GM18873 (cell line): ENCODE data around the gene OLFML2B.

Experiments
- ATAC-seq: cut with Tn5 transposase; IDR thresholded peaks from one replicate; pipeline ENCODE4 v1.9.1; 2021; ENCODE audit warnings: mild to moderate bottlenecking, moderate library complexity, moderate number of reproducible peaks; ENCODE audit not compliant: unreplicated experiment, low FRiP score

The OLFML2B gene

DNA sequence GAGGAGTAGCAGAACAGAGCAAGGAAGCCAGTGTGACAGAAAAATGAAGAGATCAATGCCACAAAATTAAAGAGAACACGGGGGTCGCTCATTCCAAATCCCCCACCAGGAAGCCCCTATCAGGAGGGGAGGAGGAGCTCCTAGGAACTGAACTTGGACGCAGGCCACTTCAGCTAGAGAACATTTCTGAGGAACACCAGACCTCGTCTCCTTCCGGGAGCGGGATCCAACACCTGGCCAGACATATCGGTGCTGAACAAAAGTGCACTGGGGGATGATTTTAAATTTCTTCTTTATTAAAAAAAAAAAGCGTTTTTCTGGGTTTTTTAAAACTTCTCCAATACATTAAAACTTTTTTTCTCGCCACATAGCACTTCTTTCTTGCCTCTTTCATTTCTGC is 40.8 kb downstream of the OLFML2B start:
- no peak for ATAC-seq

- ATAC-seq: no peak
Observed at GRCh38 chr1:161982507-161982895, 41.2 kb downstream of the OLFML2B start.

- no peak for ATAC-seq
Observed at GRCh38 chr1:161981735-161982506, 41.7 kb downstream of the OLFML2B start.

DNA sequence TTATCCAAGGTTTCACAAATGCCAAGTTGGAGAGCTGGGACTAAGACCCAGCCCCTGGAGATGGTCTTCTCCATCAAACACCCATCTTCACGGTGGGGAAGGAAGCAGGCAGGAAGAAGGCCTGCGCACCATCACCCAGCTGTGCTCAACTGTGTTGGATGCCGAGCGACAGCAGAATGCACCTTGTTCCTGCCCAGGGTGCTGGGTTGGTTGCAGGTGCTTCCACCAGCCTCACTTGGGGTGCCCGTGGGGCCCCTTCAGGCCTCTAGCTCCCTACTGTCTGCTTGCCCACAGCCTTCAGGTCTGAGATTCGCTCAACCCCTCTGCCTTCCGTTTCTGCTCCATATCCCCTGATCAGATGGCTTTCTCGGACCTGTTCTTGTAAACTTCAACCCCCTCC is 42.5 kb downstream of the OLFML2B start:
- ATAC-seq: no peak

GRCh38 chr1:161978011-161978790 is 45.5 kb downstream of the OLFML2B start:
- ATAC-seq: no peak

GRCh38 chr1:161973924-161974845 is 49.5 kb downstream of the OLFML2B start:
- no peak for ATAC-seq

GRCh38 chr1:161972828-161973227 is 50.8 kb downstream of the OLFML2B start:
- ATAC-seq: no peak

- no peak for ATAC-seq
Observed at GRCh38 chr1:161970633-161971032, 53.0 kb downstream of the OLFML2B start.

- no peak for ATAC-seq
Observed at GRCh38 chr1:161970036-161970435, 53.6 kb downstream of the OLFML2B start.

DNA sequence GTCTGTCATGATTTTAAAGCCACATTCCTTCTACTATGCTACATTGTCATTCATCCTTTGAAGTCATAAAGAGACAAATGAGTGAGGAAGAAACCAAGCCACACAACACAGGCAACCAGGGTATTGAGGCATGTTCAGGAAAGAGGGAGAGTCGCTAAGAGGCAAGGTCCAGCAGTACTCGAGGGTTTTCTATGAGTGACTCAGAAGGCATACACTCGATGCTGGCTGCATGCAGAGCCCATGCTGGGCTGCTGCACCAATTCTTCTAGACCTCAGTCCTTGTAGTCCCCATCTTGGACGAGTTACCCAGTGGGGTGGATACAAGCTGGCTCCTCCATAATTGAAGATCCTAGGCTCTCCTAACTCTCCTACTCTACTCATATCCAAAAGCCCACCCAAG is 57.6 kb downstream of the OLFML2B start:
- no peak for ATAC-seq

- ATAC-seq: no peak
Observed at GRCh38 chr1:161962091-161962887, 61.4 kb downstream of the OLFML2B start.

- no peak for ATAC-seq
Observed at GRCh38 chr1:161958425-161958824, 65.2 kb downstream of the OLFML2B start.

GRCh38 chr1:161956930-161957329 is 66.7 kb downstream of the OLFML2B start:
- no peak for ATAC-seq

- ATAC-seq: no peak
Observed at GRCh38 chr1:161956097-161956496, 67.6 kb downstream of the OLFML2B start.

DNA sequence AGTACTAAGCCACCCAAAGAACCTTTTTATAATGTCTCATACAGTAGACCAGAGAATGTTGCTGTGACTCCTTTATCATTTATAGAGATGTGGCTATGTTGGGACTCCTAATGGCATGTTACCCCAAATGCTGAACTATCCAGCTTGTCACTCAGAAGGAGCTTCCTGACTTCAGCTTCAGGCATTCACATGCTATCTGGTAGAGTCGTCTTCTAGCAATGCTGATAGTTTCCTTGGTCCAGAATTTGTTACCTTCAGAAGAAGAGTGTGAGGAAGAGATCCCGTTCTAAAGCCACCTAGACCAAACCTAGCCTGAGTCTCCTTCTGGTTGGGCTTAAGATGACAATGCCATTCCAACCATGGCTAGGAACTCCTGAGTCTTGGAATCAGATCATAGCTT is 68.1 kb downstream of the OLFML2B start:
- ATAC-seq: no peak

DNA sequence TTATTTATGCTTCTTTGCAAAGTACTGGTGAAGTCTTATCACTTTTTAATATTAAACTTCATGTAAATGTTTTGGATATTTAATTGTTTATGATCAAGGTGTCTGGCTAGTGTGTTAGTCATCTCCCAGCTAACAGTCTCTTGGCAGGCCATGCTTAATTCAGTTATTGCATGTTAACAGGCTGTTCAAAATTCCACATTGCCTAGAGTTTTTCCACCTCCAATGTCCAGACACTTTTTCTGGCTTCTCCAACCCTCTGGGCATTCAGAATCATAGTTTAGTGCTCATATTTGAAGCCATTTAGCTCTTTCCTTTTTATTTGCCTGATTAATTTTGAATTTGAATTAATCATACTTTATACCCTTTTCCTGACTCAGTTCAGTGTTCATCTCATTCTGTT is 69.2 kb downstream of the OLFML2B start:
- ATAC-seq: no peak

DNA sequence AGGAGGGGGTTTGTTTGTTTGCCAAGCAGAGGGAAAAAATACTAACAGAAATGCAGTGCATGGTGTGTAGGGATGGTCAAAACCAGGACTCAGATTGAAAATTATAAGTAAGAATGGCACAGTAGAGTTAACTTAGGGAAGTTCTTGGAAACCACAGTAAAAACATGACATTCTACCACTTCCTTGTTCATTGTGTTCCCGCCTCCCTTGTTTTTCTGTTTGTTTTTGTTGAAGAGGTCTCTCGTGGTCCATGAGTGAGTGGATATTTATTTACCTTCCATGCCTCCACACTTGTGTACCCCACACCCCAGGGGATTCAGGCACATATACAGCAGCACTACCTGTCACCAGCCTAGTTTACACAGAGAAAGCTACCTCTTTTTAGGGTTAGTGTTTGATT is 69.6 kb downstream of the OLFML2B start:
- ATAC-seq: no peak

DNA sequence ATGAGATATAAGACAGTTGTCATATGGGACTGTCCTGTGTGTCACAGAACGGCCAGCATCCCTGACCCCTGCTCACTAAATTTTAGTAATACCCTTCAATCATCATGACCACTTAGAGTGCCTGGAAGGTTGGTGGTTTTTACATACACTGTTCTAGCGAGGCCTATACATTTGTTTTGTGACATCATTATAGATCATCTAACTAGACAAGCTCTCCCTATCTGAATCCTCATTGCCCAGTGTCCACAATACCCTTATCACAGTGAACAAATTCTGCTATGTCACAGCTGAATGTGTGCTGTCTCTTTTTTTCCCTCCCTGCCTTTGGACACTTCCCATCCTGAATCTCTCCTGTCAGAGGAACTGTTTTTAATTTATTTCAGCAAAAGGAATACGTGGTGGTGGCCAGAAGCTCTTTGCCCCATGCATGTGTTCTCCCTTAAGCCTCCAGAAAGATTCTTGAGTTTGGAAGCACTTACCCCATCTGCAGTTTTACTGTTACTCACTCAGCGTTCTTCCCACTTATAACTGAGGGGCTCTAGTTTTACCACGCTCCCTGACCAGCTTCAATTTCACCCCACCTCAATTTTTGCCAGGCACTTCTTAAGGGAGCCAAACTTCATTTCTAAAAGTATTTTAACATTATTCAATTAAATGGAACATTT is 70.3 kb downstream of the OLFML2B start:
- no peak for ATAC-seq

DNA sequence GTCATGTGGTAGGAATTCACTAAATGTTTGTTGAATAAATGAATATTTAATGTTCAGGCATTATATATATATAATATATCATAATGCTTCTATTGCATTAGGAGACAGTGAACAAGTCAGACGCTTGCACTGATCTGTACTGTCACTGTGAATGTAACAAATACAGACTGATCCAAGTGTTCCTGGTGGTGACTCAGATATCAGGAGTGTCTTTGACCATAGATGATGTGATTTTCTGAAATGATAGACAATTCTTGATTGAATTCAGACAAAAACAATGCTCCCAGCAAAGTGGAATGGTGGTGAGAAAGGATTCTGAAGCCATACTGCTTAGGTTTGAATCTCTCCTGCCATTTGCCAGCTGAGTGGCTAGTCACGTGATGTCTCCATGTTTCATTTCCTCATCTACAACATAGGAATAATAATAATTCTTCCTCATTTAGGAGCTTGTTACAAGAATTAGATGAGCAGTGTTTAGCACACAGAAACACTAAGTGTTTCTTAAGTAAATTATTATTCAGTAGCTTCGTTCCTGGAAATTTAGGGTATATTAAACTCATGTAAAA is 71.0 kb downstream of the OLFML2B start:
- no peak for ATAC-seq
